OCI-LY7 (cell line): ENCODE results near the gene PNMA8B.

Experiments
- CTCF ChIP-seq: fragments of 200-600 bp; sonication (generic); conservative IDR thresholded peaks from 2 replicates; pipeline ENCODE4 v1.5.1; 2014; ENCODE audit warnings: mild to moderate bottlenecking, antibody characterized with exemption, low read length, moderate library complexity, mixed read lengths
- EZH2phosphoT487 ChIP-seq: fragments of 200-600 bp; sonication (generic); IDR thresholded peaks from 2 replicates; pipeline ENCODE4 v1.6.1; 2018; ENCODE audit warnings: low read depth, borderline replicate concordance, mild to moderate bottlenecking, mixed run types, antibody characterized with exemption, low read length, moderate library complexity, mixed read lengths

- no peak for TF ChIP-seq CTCF
- TF ChIP-seq EZH2phosphoT487 = no peak
Measured at GRCh38 chr19:46480415-46480814, 15.3 kb downstream of the PNMA8B start.
